CD4-positive, CD25-positive, alpha-beta regulatory T cell (primary cell): Measurements from ENCODE around the gene DDA1. TPM values are rescaled to one million over a fixed set of nuclear protein-coding genes. Genes with fewer than 3 reads are reported as not detected.
"Not testable (repeated sequence)": the region's sequence is repeated elsewhere in the genome, so short reads cannot be mapped to it uniquely, and the experiment has no call there.

Experiments
- ATAC-seq, 2 donors: fragments of 150-1000 bp; cut with Tn5 transposase; one replicate each; pipeline ENCODE4 v1.10.0; 2021; ENCODE audit warnings: low read depth in 2 of 2, moderate number of reproducible peaks in 2 of 2, moderate library complexity in 1 of 2
- DNase-seq, 3 donors: peaks; one replicate each; pipeline versions ENCODE4 v3.0.0 to v3.0.0-alpha.2; 2012 to 2022; ENCODE audit warnings: mixed read lengths in 1 of 3
- H3K27ac ChIP-seq: one replicate; pipeline ENCODE4 v1.7.0; 2013; ENCODE audit warnings: mild to moderate bottlenecking, low read length; ENCODE audit not compliant: insufficient read depth, poor library complexity, severe bottlenecking
- H3K27me3 ChIP-seq: one replicate; pipeline ENCODE4 v1.7.0; 2013; ENCODE audit warnings: low read length; ENCODE audit not compliant: control insufficient read depth, insufficient read depth
- H3K36me3 ChIP-seq: one replicate; pipeline ENCODE4 v1.7.0; 2013; ENCODE audit warnings: mild to moderate bottlenecking, low read length, moderate library complexity; ENCODE audit not compliant: control insufficient read depth, insufficient read depth
- H3K4me1 ChIP-seq: 2 replicates; pipeline ENCODE4 v1.7.0; 2013; ENCODE audit warnings: mild to moderate bottlenecking, low read length; ENCODE audit not compliant: insufficient read depth, control insufficient read depth, poor library complexity, severe bottlenecking
- H3K4me3 ChIP-seq: one replicate; pipeline ENCODE4 v1.7.0; 2013; ENCODE audit warnings: low read depth, mild to moderate bottlenecking, low read length, moderate library complexity
- H3K9me3 ChIP-seq, 2 experiments: 1 replicate in 1 of 2; 2 replicates in 1 of 2; pipeline ENCODE4 v1.7.0; 2013; ENCODE audit warnings: low read length in 2 of 2, mild to moderate bottlenecking in 1 of 2, moderate library complexity in 1 of 2; ENCODE audit not compliant: control insufficient read depth in 2 of 2
- H3K27ac Mint-ChIP-seq, 3 donors: one replicate each; pipeline ENCODE4 v1.8.0; 2020 to 2022; ENCODE audit warnings: mild to moderate bottlenecking in 3 of 3, mixed read lengths in 3 of 3, moderate library complexity in 2 of 3
- H3K27me3 Mint-ChIP-seq: one replicate; pipeline ENCODE4 v1.8.0; 2022; ENCODE audit warnings: mild to moderate bottlenecking, mixed read lengths
- H3K36me3 Mint-ChIP-seq: one replicate; pipeline ENCODE4 v1.8.0; 2020; ENCODE audit warnings: mixed read lengths
- H3K4me1 Mint-ChIP-seq, 4 donors: one replicate each; pipeline ENCODE4 v1.8.0; 2020 to 2022; ENCODE audit warnings: mixed read lengths in 4 of 4, mild to moderate bottlenecking in 1 of 4
- H3K4me3 Mint-ChIP-seq, 4 donors: one replicate each; pipeline ENCODE4 v1.8.0; 2020 to 2022; ENCODE audit warnings: mild to moderate bottlenecking in 4 of 4, mixed read lengths in 4 of 4, moderate library complexity in 3 of 4
- H3K9me3 Mint-ChIP-seq, 7 donors: one replicate each; pipeline ENCODE4 v1.8.0; 2020 to 2022; ENCODE audit warnings: mixed read lengths in 7 of 7, mild to moderate bottlenecking in 3 of 7, moderate library complexity in 2 of 7
- polyA plus RNA-seq, 4 donors: library from polyadenylated mRNA; unstranded; fragments of 300-500 nt; fragmentation: Illumina TruSeq; gene quantifications; one replicate each; pipeline ENCODE4 v1.2.3, GENCODE V29; 2021
- total RNA-seq: library from RNA; stranded (reverse); gene quantifications from one replicate; pipeline ENCODE4 v1.2.3, GENCODE V29; 2022

The DDA1 gene
- total and polyA plus RNA-seq, 5 donors from 2014 or later, result 26.7 to 43.8 (median 33.3) TPM

- ATAC-seq, result no peak
- peaks cover 5% of the 10 kb centered on the region for H3K27me3 Mint-ChIP-seq
- peak overlapping the region; percentile 77 for H3K27ac ChIP-seq
- no peak for DNase-seq
- no peaks in the 10 kb centered on the region for H3K9me3 ChIP-seq
- peak overlapping the region; percentile 55 for H3K4me3 ChIP-seq
- H3K36me3 Mint-ChIP-seq, result peaks cover 7% of the 10 kb centered on the region
- peaks cover 23% of the 10 kb centered on the region for H3K4me1 ChIP-seq
- no peaks in the 10 kb centered on the region for H3K9me3 Mint-ChIP-seq
- peak overlapping the region; percentile 81 to 88 (median 87) for H3K4me3 Mint-ChIP-seq
- H3K27me3 ChIP-seq, result no peaks in the 10 kb centered on the region
- peaks cover 6 to 34% (median 12%) of the 10 kb centered on the region in 4 donors for H3K4me1 Mint-ChIP-seq
- peak overlapping the region; percentile 56 to 76 (median 73) for H3K27ac Mint-ChIP-seq
- peaks cover 16% of the 10 kb centered on the region for H3K36me3 ChIP-seq
Observed at GRCh38 chr19:17266589-17266974, 42.8 kb upstream of the DDA1 start.

- peak within 1 kb of the TSS; percentile 81 to 88 (median 87) for H3K4me3 Mint-ChIP-seq
- ATAC-seq (peak; percentile 93), DNase-seq (peak; percentile 95 to 99 (median 98))
- H3K4me1 Mint-ChIP-seq, result peaks cover 6 to 34% (median 12%) of the 10 kb centered on the region in 4 donors
- peaks cover 5% of the 10 kb centered on the region for H3K27me3 Mint-ChIP-seq
- Histone ChIP-seq H3K27ac (peak within 1 kb of the TSS; percentile 77), H3K9me3 (no peaks in the 10 kb centered on the region), H3K27me3 (no peaks in the 10 kb centered on the region), H3K36me3 (peaks cover 22% of the 10 kb centered on the region), H3K4me3 (peak within 1 kb of the TSS; percentile 90), H3K4me1 (peaks cover 23% of the 10 kb centered on the region)
- no peaks in the 10 kb centered on the region for H3K9me3 Mint-ChIP-seq
- H3K27ac Mint-ChIP-seq, result peak within 1 kb of the TSS; percentile 56 to 89 (median 73)
- H3K36me3 Mint-ChIP-seq, result peaks cover 7% of the 10 kb centered on the region
Observed at GRCh38 chr19:17266975-17267788, 42.2 kb upstream of the DDA1 start, which contains the start of gene BABAM1. BABAM1 (plus strand) TSS chr19:17267443; CDS start chr19:17268807, 1,364 bp downstream.

DNA sequence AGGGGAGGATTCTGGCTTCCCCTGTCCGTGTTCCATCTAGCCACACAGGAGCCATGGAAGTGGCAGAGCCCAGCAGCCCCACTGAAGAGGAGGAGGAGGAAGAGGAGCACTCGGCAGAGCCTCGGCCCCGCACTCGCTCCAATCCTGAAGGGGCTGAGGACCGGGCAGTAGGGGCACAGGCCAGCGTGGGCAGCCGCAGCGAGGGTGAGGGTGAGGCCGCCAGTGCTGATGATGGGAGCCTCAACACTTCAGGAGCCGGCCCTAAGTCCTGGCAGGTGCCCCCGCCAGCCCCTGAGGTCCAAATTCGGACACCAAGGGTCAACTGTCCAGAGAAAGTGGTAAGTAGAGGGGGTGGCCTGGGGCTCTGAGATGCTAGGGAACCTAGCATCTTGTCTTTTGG, 40.6 kb upstream of the DDA1 start:
- H3K4me1 Mint-ChIP-seq, result peaks cover 6 to 34% (median 12%) of the 10 kb centered on the region in 4 donors
- H3K9me3 Mint-ChIP-seq, result no peaks in the 10 kb centered on the region
- H3K36me3 ChIP-seq, result peaks cover 29% of the 10 kb centered on the region
- no peak for DNase-seq
- H3K4me3 ChIP-seq, result no peak overlapping the region
- H3K4me1 ChIP-seq, result peaks cover 23% of the 10 kb centered on the region
- H3K36me3 Mint-ChIP-seq, result peaks cover 7% of the 10 kb centered on the region
- no peaks in the 10 kb centered on the region for H3K9me3 ChIP-seq
- ATAC-seq, result no peak
- H3K4me3 Mint-ChIP-seq, result peak overlapping the region in 3 of 4 donors; percentile 38 to 56 (median 50)
- no peaks in the 10 kb centered on the region for H3K27me3 ChIP-seq
- H3K27ac Mint-ChIP-seq, result no peak overlapping the region
- H3K27ac ChIP-seq, result no peak overlapping the region
- H3K27me3 Mint-ChIP-seq, result peaks cover 5% of the 10 kb centered on the region

DNA sequence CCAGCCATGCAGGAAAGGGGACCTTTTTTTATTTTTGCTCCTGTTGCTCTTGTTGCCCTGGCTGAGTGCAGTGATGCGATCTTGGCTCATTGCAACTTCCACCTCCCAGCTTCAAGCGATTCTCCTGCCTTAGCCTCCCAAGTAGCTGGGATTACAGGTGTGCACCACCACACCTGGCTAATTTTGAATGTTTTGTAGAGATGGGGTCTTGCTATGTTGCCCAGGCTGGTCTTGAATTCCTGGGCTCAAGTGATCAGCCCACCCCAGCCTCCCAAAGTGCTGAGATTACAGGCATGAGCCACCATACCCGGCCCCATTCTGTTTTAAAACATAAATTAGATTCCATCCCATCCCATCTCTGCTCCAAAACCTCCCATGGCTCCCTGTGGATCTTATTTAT, 34.5 kb upstream of the DDA1 start:
- peaks cover 61% of the 10 kb centered on the region for H3K36me3 ChIP-seq
- H3K4me3 Mint-ChIP-seq, H3K27me3 Mint-ChIP-seq: not testable (repeated sequence)

DNA sequence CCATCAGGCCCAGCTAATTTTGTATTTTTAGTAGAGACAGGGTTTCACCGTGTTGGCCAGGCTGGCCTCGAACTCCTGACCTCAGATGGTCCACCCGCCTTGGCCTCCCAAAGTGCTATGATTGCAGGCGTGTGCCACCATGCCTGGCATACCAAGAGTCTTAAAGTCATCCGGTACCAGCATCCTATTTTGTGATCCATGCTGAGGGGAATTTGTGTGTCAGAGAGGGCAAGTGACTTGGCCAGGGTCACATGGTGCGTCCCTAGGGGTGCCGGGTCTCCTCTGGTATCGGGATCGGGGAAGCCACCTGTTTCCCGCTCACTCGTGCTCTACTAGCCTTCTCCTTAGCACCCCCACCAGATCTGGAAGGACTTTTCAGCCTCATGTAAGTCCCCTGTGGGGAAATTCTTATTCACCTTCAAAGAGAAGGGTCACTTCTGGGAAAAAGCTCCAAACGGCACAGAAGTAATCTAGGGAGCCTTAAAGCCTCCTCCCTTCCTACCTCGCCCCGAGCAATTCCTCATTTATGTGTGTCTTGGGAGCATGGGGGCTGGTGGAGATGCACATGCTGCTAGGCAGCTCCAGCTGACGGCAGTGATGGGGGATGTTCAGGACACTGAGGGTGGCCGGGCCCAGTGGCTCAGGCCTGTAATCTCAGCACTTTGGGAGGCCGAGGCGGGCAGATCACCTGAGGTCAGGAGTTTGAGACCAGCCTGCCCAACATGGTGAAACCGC, 33.8 kb upstream of the DDA1 start:
- Histone ChIP-seq H3K27me3 (no peaks in the 10 kb centered on the region), H3K9me3 (no peaks in the 10 kb centered on the region), H3K4me3 (no peak overlapping the region), H3K27ac (no peak overlapping the region), H3K36me3 (peaks cover 57% of the 10 kb centered on the region), H3K4me1 (no peaks in the 10 kb centered on the region)
- Mint-ChIP-seq H3K36me3 (peaks cover 23% of the 10 kb centered on the region), H3K27me3 (no peaks in the 10 kb centered on the region), H3K27ac (no peak overlapping the region), H3K9me3 (no peaks in the 10 kb centered on the region), H3K4me3 (no peak overlapping the region), H3K4me1 (peaks cover 0 to 4% (median 0%) of the 10 kb centered on the region in 4 donors)
- DNase-seq (no peak), ATAC-seq (no peak)

More for the DNA sequence above, 34.5 kb upstream of the DDA1 start:
- DNase-seq, H3K27me3 ChIP-seq, H3K27ac ChIP-seq, H3K4me3 ChIP-seq, H3K9me3 Mint-ChIP-seq, H3K4me1 ChIP-seq, H3K9me3 ChIP-seq, H3K4me1 Mint-ChIP-seq, H3K27ac Mint-ChIP-seq, ATAC-seq: not testable (repeated sequence)
- peaks cover 26% of the 10 kb centered on the region for H3K36me3 Mint-ChIP-seq

DNA sequence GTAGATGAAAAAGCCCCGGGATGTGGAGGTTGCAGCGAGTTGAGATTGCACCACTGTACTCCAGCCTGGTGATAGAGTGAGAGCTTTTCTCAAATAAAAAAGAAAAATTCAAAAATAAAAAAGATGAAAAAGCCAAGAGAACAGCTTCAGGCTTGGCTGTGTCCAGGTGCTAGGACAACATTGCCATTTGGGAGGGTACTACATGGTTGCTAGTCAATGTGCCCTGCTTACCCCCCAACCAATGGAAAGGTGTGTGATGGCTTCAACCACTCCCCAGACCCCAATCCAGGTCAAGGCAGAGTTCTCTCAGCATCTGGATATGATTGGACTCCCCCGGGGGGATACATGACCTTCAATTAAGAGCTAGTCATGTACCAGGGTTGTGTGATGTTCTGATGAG, 29.9 kb upstream of the DDA1 start:
- H3K36me3 ChIP-seq, result peaks cover 31% of the 10 kb centered on the region
- H3K27ac ChIP-seq, result no peak overlapping the region
- Mint-ChIP-seq H3K27me3 (no peaks in the 10 kb centered on the region), H3K9me3 (no peaks in the 10 kb centered on the region), H3K36me3 (peaks cover 19% of the 10 kb centered on the region), H3K27ac (no peak overlapping the region), H3K4me3 (peak overlapping the region in 1 of 4 donors; percentile 32), H3K4me1 (peaks cover 0 to 11% (median 2%) of the 10 kb centered on the region in 4 donors)
- no peaks in the 10 kb centered on the region for H3K9me3 ChIP-seq
- no peak overlapping the region for H3K4me3 ChIP-seq
- DNase-seq (no peak), ATAC-seq (no peak)
- H3K27me3 ChIP-seq, result no peaks in the 10 kb centered on the region
- H3K4me1 ChIP-seq, result peaks cover 15% of the 10 kb centered on the region

GRCh38 chr19:17281391-17282304, 27.7 kb upstream of the DDA1 start, which contains the start of gene ANKLE1:
ANKLE1 (plus strand) TSS chr19:17281901; CDS start chr19:17281921, 20 bp downstream.
- peak within 1 kb of the TSS; percentile 15 for H3K4me3 ChIP-seq
- H3K27ac Mint-ChIP-seq, result no peak within 1 kb of the TSS
- no peak within 1 kb of the TSS for H3K27ac ChIP-seq
- no peaks in the 10 kb centered on the region for H3K27me3 ChIP-seq
- H3K9me3 ChIP-seq, result no peaks in the 10 kb centered on the region
- DNase-seq (peak in 1 of 3 donors; percentile 56), ATAC-seq (peak in 1 of 2 donors; percentile 34)
- H3K36me3 Mint-ChIP-seq, result peaks cover 10% of the 10 kb centered on the region
- peaks cover 13% of the 10 kb centered on the region for H3K36me3 ChIP-seq
- peaks cover 0 to 11% (median 2%) of the 10 kb centered on the region in 4 donors for H3K4me1 Mint-ChIP-seq
- H3K4me3 Mint-ChIP-seq, result peak within 1 kb of the TSS; percentile 60 to 91 (median 79)
- H3K9me3 Mint-ChIP-seq, result no peaks in the 10 kb centered on the region
- H3K27me3 Mint-ChIP-seq, result no peaks in the 10 kb centered on the region
- peaks cover 15% of the 10 kb centered on the region for H3K4me1 ChIP-seq
